HEK293 (cell line): ENCODE measurements around the gene PPP6R3.

Experiments used
- CTCF ChIA-PET: fragments of 350-600 bp; formaldehyde crosslinking; extraction: SDS; loops from one replicate; lab custom pipeline; 2021; ENCODE audit warnings: antibody characterized with exemption; lab: Yijun Ruan, JAX
- POLR2A ChIA-PET: fragments of 300-600 bp; formaldehyde crosslinking; extraction: SDS; loops from one replicate; lab custom pipeline; 2020; ENCODE audit warnings: antibody characterized with exemption, inconsistent platforms; lab: Yijun Ruan, JAX
- H3K27ac ChIP-seq: fragments of 200-500 bp; sonication (Bioruptor generic); 2 replicates; pipeline ENCODE4 v1.5.1; 2014; ENCODE audit warnings: low read depth, low read length, control low read depth, inconsistent platforms; ENCODE audit errors: extremely low read depth
- H3K36me3 ChIP-seq, 2 experiments: fragments of 200-500 bp in 1 of 2; sonication (Bioruptor generic) in 1 of 2; 1 replicate in 1 of 2; 2 replicates in 1 of 2; pipeline ENCODE4 v1.5.1; 2014 to 2017; ENCODE audit warnings: inconsistent platforms in 2 of 2, low read length in 2 of 2; ENCODE audit not compliant: control insufficient read depth in 2 of 2, insufficient read depth in 1 of 2
- H3K4me1 ChIP-seq: fragments of 200-500 bp; sonication (Bioruptor generic); 2 replicates; pipeline ENCODE4 v1.5.1; 2014; ENCODE audit warnings: mild to moderate bottlenecking, low read length, inconsistent platforms; ENCODE audit not compliant: control insufficient read depth, insufficient read depth
- H3K4me3 ChIP-seq: 2 replicates; pipeline ENCODE4 v1.5.1; 2011; ENCODE audit warnings: low read depth, mild to moderate bottlenecking, control low read depth, low read length, moderate library complexity
- H3K9me3 ChIP-seq: fragments of 200-500 bp; sonication (Bioruptor generic); 2 replicates; pipeline ENCODE4 v1.5.1; 2014; ENCODE audit warnings: low read depth, low read length, inconsistent platforms; ENCODE audit not compliant: control insufficient read depth, insufficient read depth
- ATF2 ChIP-seq: fragments of 450-650 bp; formaldehyde crosslinking; IDR thresholded peaks from 2 replicates; pipeline ENCODE4 v1.5.1; 2016; ENCODE audit warnings: missing biosample characterization, missing genetic modification characterization, low read depth
- GLI2 ChIP-seq: fragments of 450-650 bp; formaldehyde crosslinking; IDR thresholded peaks from 2 replicates; pipeline ENCODE4; 2017; ENCODE audit warnings: missing biosample characterization, missing genetic modification characterization, low read depth, borderline replicate concordance
- GLIS1 ChIP-seq: fragments of 450-650 bp; formaldehyde crosslinking; IDR thresholded peaks from 2 replicates; pipeline ENCODE4 v1.5.1; 2016; ENCODE audit warnings: missing biosample characterization, missing genetic modification characterization
- MZF1 ChIP-seq: fragments of 450-650 bp; formaldehyde crosslinking; IDR thresholded peaks from 2 replicates; pipeline ENCODE4 v1.5.1; 2017; ENCODE audit warnings: missing biosample characterization, missing genetic modification characterization, borderline replicate concordance
- PATZ1 ChIP-seq: fragments of 450-650 bp; formaldehyde crosslinking; IDR thresholded peaks from 2 replicates; pipeline ENCODE4 v1.5.1; 2016; ENCODE audit warnings: missing biosample characterization, missing genetic modification characterization
- ZBTB44 ChIP-seq: fragments of 450-650 bp; IDR thresholded peaks from 2 replicates; pipeline ENCODE4 v1.5.1; 2018; ENCODE audit warnings: missing biosample characterization, mild to moderate bottlenecking, missing genetic modification characterization
- ZBTB7A ChIP-seq: fragments of 450-650 bp; formaldehyde crosslinking; IDR thresholded peaks from 2 replicates; pipeline ENCODE4 v1.5.1; 2016; ENCODE audit warnings: low read depth, missing biosample characterization, missing genetic modification characterization
- ZFP3 ChIP-seq: fragments of 450-650 bp; formaldehyde crosslinking; IDR thresholded peaks from 2 replicates; pipeline ENCODE4 v1.5.1; 2016; ENCODE audit warnings: low read depth, missing biosample characterization, missing genetic modification characterization
- ZFP37 ChIP-seq: fragments of 450-650 bp; formaldehyde crosslinking; IDR thresholded peaks from 2 replicates; pipeline ENCODE4 v1.5.1; 2016; ENCODE audit warnings: missing biosample characterization, missing genetic modification characterization
- ZNF10 ChIP-seq: fragments of 450-650 bp; formaldehyde crosslinking; IDR thresholded peaks from 2 replicates; pipeline ENCODE4 v1.5.1; 2017; ENCODE audit warnings: missing biosample characterization, missing genetic modification characterization
- ZNF148 ChIP-seq: fragments of 450-650 bp; formaldehyde crosslinking; IDR thresholded peaks from 2 replicates; pipeline ENCODE4 v1.5.0; 2017; ENCODE audit warnings: missing biosample characterization, missing genetic modification characterization, borderline replicate concordance
- ZNF157 ChIP-seq: fragments of 450-650 bp; formaldehyde crosslinking; IDR thresholded peaks from 2 replicates; pipeline ENCODE4 v1.5.1; 2016; ENCODE audit warnings: missing biosample characterization, missing genetic modification characterization
- ZNF24 ChIP-seq: fragments of 450-650 bp; formaldehyde crosslinking; IDR thresholded peaks from 2 replicates; pipeline ENCODE4 v1.5.1; 2016; ENCODE audit warnings: missing biosample characterization, missing genetic modification characterization
- ZNF341 ChIP-seq: fragments of 450-650 bp; formaldehyde crosslinking; IDR thresholded peaks from 2 replicates; pipeline ENCODE4; 2016; ENCODE audit warnings: low read depth, missing biosample characterization, missing genetic modification characterization
- ZNF350 ChIP-seq: fragments of 450-650 bp; formaldehyde crosslinking; IDR thresholded peaks from 2 replicates; pipeline ENCODE4 v1.5.0; 2017; ENCODE audit warnings: missing biosample characterization, mild to moderate bottlenecking, missing genetic modification characterization
- ZNF449 ChIP-seq: fragments of 450-650 bp; formaldehyde crosslinking; IDR thresholded peaks from 2 replicates; pipeline ENCODE4 v1.5.1; 2017; ENCODE audit warnings: missing biosample characterization, mild to moderate bottlenecking, missing genetic modification characterization, moderate library complexity
- ZNF514 ChIP-seq: fragments of 450-650 bp; formaldehyde crosslinking; IDR thresholded peaks from 2 replicates; pipeline ENCODE4 v1.5.1; 2016; ENCODE audit warnings: missing biosample characterization, missing genetic modification characterization
- ZNF549 ChIP-seq: fragments of 450-650 bp; IDR thresholded peaks from 2 replicates; pipeline ENCODE4 v1.5.1; 2018; ENCODE audit warnings: missing biosample characterization, missing genetic modification characterization, mild to moderate bottlenecking, inconsistent platforms, moderate library complexity
- ZNF561 ChIP-seq: fragments of 450-650 bp; IDR thresholded peaks from 2 replicates; pipeline ENCODE4 v1.5.1; 2018; ENCODE audit warnings: missing biosample characterization, missing genetic modification characterization, borderline replicate concordance
- ZNF626 ChIP-seq: fragments of 450-650 bp; sonication (Bioruptor Pico); formaldehyde crosslinking; IDR thresholded peaks from 2 replicates; pipeline ENCODE4 v1.5.1; 2018; ENCODE audit warnings: missing biosample characterization, missing genetic modification characterization, inconsistent platforms
- ZNF776 ChIP-seq: fragments of 450-650 bp; formaldehyde crosslinking; IDR thresholded peaks from 2 replicates; pipeline ENCODE4 v1.5.0; 2017; ENCODE audit warnings: missing biosample characterization, missing genetic modification characterization, borderline replicate concordance
- ZNF792 ChIP-seq: fragments of 450-650 bp; formaldehyde crosslinking; IDR thresholded peaks from 2 replicates; pipeline ENCODE4 v1.5.1; 2016; ENCODE audit warnings: missing biosample characterization, missing genetic modification characterization

The PPP6R3 gene

GRCh38 chr11:68601147-68601546 lies 140.6 kb downstream of the PPP6R3 start:
- no peak overlapping the region for H3K4me3 ChIP-seq
- H3K27ac ChIP-seq = no peak overlapping the region
- ChIA-PET POLR2A (no interaction called here), CTCF (interaction anchor here (1.1 kb wide), 1 partner anchor 17 kb away, joined by 6 read pairs; no protein-coding TSS in a partner anchor)
- peaks cover 19 to 95% of the 10 kb centered on the region in 2 experiments for H3K36me3 ChIP-seq
- H3K4me1 ChIP-seq = no peaks in the 10 kb centered on the region
- TF ChIP-seq ZFP3 (tag by site-specific recombination) (no peak), ZNF10 (tag by site-specific recombination) (no peak), ZNF148 (tag by site-specific recombination) (no peak), MZF1 (no peak), ZNF792 (no peak), ZNF350 (tag by site-specific recombination) (no peak), ZNF341 (tag by site-specific recombination) (no peak), ZBTB44 (tag by site-specific recombination) (no peak), PATZ1 (tag by site-specific recombination) (no peak), ZNF24 (tag by site-specific recombination) (no peak), ZNF626 (tag by site-specific recombination) (no peak), ZBTB7A (tag by site-specific recombination) (no peak), GLI2 (tag by site-specific recombination) (no peak)
- no peaks in the 10 kb centered on the region for H3K9me3 ChIP-seq

GRCh38 chr11:68609761-68610160 lies 149.2 kb downstream of the PPP6R3 start:
- no peak for TF ChIP-seq GLIS1 (tag by site-specific recombination)
- no peak for TF ChIP-seq ATF2 (tag by site-specific recombination)
- TF ChIP-seq ZNF157 = no peak
- no peak for TF ChIP-seq ZNF561
- TF ChIP-seq ZFP37 (tag by site-specific recombination) = no peak
- TF ChIP-seq ZNF148 (tag by site-specific recombination) = no peak
- no peak for TF ChIP-seq ZNF549 (tag by site-specific recombination)
- TF ChIP-seq ZNF514 = no peak
- no peak for TF ChIP-seq ZNF776 (tag by site-specific recombination)
- no peak for TF ChIP-seq ZNF449 (tag by site-specific recombination)
- TF ChIP-seq, all 188 proteins: peak for 0
- H3K27ac ChIP-seq = no peak overlapping the region
- CTCF ChIA-PET = interaction anchor here (1.1 to 2.3 kb wide), 2 partner anchors 25 to 189 kb away, joined by 4 to 8 read pairs; no protein-coding TSS in a partner anchor
- no peaks in the 10 kb centered on the region for H3K9me3 ChIP-seq
- POLR2A ChIA-PET = no interaction called here
- H3K36me3 ChIP-seq = peaks cover 14 to 94% of the 10 kb centered on the region in 2 experiments
- no peaks in the 10 kb centered on the region for H3K4me1 ChIP-seq
- no peak overlapping the region for H3K4me3 ChIP-seq
